ENCODE results near the gene PTPRD. TPM values are rescaled to one million over a fixed set of nuclear protein-coding genes. Genes with fewer than 3 reads are reported as not detected.
A peak's percentile ranks its signal among the peaks of the same experiment; 100 is the strongest.

Gene PTPRD
- polyA plus RNA-seq, 1 donor = 145 TPM

- DNase-seq = no peak
Observed at GRCh38 chr9:8381601-8382000, 2231.2 kb downstream of the PTPRD start.

- DNase-seq = no peak
Observed at GRCh38 chr9:8374471-8374870, 2238.3 kb downstream of the PTPRD start.

GRCh38 chr9:8371686-8372085, 2241.1 kb downstream of the PTPRD start:
- no peak for DNase-seq

GRCh38 chr9:8366161-8366926, 2246.5 kb downstream of the PTPRD start:
- DNase-seq = no peak

- no peak for DNase-seq
Observed at GRCh38 chr9:8365466-8366160, 2247.2 kb downstream of the PTPRD start.

- no peak for DNase-seq
Observed at GRCh38 chr9:8365029-8365428, 2247.8 kb downstream of the PTPRD start.

GRCh38 chr9:8364026-8364752, 2248.6 kb downstream of the PTPRD start:
- no peak for DNase-seq

GRCh38 chr9:8362250-8362649, 2250.6 kb downstream of the PTPRD start:
- no peak for DNase-seq

GRCh38 chr9:8361364-8361763, 2251.4 kb downstream of the PTPRD start:
- no peak for DNase-seq

- no peak for DNase-seq
Observed at GRCh38 chr9:8356406-8356805, 2256.4 kb downstream of the PTPRD start.

- no peak for DNase-seq
Observed at GRCh38 chr9:8351436-8351835, 2261.4 kb downstream of the PTPRD start.

- no peak for DNase-seq
Observed at GRCh38 chr9:8349901-8350300, 2262.9 kb downstream of the PTPRD start.

GRCh38 chr9:8349376-8349775, 2263.4 kb downstream of the PTPRD start:
- DNase-seq = no peak

- DNase-seq = no peak
Observed at GRCh38 chr9:8348756-8349155, 2264.0 kb downstream of the PTPRD start.

GRCh38 chr9:8346296-8346695, 2266.5 kb downstream of the PTPRD start:
- DNase-seq = no peak

GRCh38 chr9:8338767-8339510, 2273.9 kb downstream of the PTPRD start:
- DNase-seq = no peak

- DNase-seq = peak; percentile 36
Observed at GRCh38 chr9:8337834-8338766, 2274.7 kb downstream of the PTPRD start.

- DNase-seq = no peak
Observed at GRCh38 chr9:8332871-8333270, 2279.9 kb downstream of the PTPRD start.

GRCh38 chr9:8332331-8332650, 2280.5 kb downstream of the PTPRD start:
- DNase-seq = no peak

GRCh38 chr9:8331507-8332330, 2281.1 kb downstream of the PTPRD start:
- no peak for DNase-seq

All from left kidney (tissue), 2 donors.